Activated CD8-positive, alpha-beta memory T cell treated with anti-CD3 and anti-CD28 coated beads, Interleukin-2, amount 50 U/mL, for 4 hours (primary cell): ENCODE measurements around the gene CUL9.

Experiments
- DNase-seq: peaks from one replicate; pipeline ENCODE4 v3.0.0-alpha.2; 2020

Gene CUL9

GRCh38 chr6:43258180-43258579 lies 76.2 kb downstream of the CUL9 start:
- no peak for DNase-seq

GRCh38 chr6:43258807-43259686 lies 77.1 kb downstream of the CUL9 start:
- no peak for DNase-seq

DNA sequence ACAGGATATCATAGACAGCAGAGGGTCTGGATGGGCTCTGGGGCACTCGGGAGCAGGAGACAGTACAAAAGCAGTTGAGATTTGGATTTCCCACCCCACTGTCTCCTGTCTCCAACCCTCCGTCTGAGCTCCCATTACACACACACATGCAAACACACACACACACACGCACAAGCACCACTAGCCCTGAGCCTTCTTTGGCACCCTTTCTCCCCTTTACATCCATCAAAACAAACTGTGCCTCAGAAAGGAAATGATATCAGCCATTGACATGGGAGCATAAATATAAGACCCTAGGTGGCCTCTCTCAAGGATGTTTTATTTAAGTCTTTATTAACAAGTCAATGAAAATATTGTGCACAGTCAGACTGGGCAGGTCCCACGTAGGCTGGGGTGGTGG lies 78.8 kb downstream of the CUL9 start:
- DNase-seq, result no peak

DNA sequence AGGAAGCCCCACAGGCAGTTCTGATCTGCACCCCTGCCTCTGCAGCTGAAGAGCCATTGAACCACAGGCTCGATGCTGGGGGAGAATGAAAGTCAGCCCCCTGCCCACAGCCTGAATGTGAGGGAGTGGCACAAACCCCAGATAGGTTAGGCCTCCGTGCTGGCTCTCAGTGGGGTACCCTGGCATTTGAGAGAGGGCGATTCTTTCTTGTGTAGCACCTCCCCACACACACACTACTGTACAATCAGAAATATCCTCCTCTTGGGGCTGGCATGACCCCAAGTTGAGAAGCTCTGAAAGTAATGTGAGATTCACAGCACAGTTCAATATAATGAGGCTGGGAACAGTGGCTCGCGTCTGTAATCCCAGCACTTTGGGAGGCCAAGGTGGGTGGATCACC lies 79.2 kb downstream of the CUL9 start:
- no peak for DNase-seq

DNA sequence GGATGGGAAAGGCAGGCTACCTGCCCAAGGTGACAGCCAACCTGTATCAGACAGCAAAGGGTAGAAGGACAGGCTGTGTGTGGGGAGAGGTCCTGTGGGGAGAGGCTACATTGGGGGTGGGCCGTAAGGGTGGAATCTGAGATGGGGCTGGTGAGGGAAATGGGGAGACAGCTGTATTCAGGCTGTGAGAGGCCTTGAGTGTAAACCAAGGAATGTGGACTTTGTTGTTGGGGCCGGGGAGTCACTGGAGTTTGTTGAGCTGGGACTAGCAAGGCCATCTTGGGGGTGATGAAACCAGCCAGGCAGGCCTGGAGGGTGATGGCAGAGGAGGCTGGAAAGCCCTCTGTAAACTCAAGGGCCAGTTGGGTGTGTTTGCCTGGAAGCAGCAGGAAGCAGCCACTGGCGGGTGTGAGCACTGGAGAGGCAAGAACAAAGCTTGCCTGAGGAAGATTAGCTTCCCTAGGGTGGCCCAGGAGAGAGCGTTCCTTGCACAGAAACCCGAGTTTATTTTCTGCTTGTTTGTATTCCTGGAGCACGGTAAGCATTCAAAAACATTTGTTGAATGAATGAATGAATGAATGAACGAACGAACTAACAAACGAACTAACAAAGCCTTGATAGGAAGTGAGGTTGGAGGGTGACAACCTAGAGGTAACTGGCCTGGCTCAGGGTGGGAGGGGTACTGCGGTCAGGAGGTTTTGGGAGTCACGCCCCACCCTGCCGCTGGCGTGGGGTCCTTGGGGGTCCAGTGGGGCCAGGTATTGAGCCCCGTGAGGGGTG lies 80.2 kb downstream of the CUL9 start:
- DNase-seq, result no peak

DNA sequence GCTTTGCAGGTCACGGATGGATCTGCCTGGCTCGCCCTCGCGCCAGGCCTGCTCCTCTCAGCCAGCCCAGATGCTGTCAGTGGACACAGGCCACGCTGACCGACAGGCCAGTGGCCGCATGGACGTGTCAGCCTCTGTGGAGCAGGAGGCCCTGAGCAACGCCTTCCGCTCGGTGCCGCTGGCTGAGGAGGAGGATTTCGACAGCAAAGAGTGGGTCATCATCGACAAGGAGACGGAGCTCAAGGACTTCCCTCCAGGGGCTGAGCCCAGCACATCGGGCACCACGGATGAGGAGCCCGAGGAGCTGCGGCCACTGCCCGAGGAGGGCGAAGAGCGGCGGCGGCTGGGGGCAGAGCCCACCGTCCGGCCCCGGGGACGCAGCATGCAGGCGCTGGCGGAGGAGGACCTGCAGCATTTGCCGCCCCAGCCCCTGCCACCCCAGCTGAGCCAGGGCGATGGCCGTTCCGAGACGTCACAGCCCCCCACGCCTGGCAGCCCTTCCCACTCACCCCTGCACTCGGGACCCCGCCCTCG lies 80.9 kb downstream of the CUL9 start:
- no peak for DNase-seq

DNA sequence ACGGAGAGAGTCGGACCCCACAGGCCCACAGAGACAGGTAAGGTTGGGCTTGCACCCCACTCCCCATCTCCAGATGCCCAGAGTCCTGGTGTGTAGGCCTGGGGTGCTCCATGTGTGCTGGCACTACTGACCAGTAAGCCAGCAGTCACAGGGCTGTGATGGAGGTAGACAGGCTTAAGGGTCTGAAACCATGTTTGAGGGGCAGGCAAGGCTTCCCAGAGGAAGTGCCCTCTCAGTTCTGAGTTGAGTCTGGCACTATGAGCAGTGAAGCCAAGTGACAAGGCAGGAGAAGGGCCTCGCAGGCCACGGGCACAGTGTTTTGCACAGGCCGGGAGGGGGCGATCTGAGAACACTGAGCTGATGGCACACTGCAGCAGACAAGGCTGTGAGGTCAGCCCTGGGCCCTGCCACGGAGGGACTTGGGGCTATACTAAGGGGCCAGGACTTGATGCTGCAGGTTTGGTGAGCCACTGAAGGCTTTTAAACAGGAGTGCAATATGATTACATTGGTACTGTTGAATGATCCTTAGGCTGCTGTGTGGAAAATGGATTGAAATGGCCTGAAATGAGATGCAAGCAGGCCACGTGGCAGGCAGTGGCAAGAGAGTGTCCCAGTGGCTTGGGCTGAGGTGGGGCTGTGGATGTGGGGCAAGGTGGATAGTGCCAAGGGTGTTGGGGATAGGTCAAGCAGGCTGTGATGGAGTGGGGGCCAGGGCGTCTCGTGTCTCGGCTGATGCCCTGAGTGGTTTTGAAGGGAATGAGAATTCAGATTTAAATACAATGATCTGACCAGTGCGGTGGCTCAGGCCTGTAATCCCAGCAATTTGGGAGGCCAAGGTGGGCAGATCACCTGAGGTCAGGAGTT lies 81.5 kb downstream of the CUL9 start:
- DNase-seq, result peak; percentile 75

- DNase-seq, result no peak
Observed at GRCh38 chr6:43264599-43265145, 82.7 kb downstream of the CUL9 start.

DNA sequence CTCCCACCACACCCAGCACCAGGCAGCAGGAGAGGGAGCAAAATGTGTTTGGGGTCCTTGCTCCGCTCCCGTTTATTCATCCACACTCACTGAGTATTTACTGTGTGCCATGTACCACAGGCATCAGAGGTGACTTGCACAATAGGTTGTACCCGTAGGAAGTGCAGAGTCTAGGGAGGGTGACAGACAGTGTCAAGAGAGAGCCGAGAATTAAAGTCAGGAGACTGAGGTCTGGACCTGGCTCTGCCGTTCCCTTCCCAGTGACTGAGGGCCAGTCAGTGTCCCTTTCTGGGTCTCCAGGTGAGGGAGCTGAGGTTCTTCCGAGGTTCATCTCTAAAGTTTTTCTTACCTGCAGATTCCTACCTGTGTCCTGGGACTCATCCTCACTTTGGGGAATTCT lies 83.6 kb downstream of the CUL9 start:
- no peak for DNase-seq

DNA sequence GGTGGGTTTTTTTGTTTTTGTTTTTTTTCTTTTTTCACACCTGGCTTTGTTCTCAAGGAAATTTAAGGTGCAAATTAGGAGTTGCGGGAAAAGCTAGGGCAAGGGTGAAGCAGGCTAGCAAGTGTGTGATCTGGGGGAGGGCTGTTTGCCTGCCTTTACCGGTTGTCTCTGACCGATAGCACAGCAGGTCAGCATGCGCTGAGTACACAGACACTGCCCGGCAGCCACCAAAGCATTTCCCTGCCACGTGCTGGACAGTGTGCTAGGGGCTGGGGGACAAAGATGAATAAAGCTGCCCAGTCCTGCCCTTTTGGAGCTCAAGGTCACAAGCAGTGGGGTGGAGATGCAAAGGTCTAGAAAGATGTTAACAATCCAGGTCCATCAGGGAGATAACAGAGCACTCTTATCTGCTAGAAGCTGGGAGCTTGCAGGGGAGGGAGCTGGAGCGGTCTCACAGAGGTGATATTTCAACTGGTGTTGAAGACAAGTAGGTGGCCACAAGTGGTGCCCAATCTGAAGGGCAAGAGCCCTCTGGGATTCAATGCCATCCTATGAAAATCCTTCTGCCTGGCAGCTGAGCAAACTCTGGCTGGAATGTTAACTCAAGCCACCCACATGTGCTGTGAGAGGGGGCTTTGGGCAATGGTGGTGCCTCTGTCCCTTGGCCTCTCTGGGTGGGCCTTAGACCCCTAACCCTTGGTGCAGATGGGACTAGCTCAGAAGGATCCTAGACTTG lies 85.8 kb downstream of the CUL9 start:
- DNase-seq, result no peak

DNA sequence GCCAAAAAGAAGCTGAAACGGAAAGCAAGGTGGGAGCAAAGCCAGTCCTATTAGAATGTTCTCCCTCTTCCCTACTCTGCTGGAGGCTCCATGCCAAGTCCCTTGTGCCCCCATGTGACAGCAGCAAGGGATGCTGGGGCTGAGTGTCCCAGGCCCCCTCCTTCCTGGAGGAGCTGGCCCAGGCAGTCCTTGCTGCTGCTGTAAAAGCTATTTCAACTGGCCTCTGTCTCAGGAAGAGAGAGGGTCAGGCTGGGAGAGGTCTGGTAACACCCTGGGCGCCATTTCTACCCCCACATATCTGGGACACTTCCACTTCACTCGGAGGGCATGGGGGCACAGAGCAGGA lies 86.3 kb downstream of the CUL9 start:
- DNase-seq, result no peak

GRCh38 chr6:43268782-43269272 lies 86.8 kb downstream of the CUL9 start:
- no peak for DNase-seq

GRCh38 chr6:43269273-43270007 lies 87.4 kb downstream of the CUL9 start:
- DNase-seq, result peak; percentile 53

DNA sequence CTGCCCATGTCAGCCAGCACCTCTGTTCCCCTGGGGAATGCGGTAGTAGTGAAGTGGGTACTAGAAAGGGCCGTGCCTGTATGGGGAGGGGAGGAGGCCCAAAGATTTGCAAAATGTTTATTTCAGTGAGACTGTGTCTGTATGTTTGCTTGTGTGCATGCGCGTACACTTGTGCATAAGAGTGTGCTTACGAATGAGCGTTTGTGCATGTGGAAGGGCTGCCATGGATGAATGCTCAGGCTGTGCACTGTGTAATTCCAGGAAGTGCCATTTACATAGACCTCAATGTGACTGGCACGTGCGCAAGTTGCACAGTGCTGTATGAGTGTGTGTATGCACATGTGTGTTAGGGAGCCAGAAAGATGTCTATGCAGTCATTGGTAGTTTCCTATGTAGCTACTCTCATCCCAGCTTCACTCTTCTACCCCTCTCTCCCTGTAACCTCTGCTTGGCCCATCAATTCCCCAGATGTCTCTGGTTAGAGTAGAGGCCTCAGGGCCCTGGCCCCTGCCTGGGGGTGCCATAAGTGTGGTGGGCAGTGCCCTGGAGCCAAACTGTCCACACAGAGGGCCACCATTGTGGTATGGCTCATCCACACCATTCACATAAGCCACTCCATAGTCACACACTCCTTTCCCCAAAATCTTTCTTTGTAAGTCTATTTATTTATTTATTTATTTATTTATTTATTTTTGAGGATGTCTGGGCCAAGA lies 89.3 kb downstream of the CUL9 start:
- DNase-seq, result no peak

- DNase-seq, result no peak
Observed at GRCh38 chr6:43271944-43272343, 89.9 kb downstream of the CUL9 start.

- DNase-seq, result no peak
Observed at GRCh38 chr6:43273707-43274106, 91.7 kb downstream of the CUL9 start.
